H1 (cell line): Measurements from ENCODE around the gene RPLP2.

Experiments used
- BACH1 ChIP-seq: IDR thresholded peaks from 2 replicates; pipeline ENCODE4 v1.6.1; 2012; ENCODE audit warnings: low read length, improper control_type of control experiment
- BRCA1 ChIP-seq: IDR thresholded peaks from 2 replicates; pipeline ENCODE4 v1.6.1; 2012; ENCODE audit warnings: low read depth, low read length, improper control_type of control experiment
- CHD1 ChIP-seq: IDR thresholded peaks from 2 replicates; pipeline ENCODE4 v1.6.1; 2012; ENCODE audit warnings: low read depth, low read length, improper control_type of control experiment
- CHD2 ChIP-seq: IDR thresholded peaks from 2 replicates; pipeline ENCODE4 v1.6.1; 2012; ENCODE audit warnings: low read length, improper control_type of control experiment
- EP300 ChIP-seq, 2 experiments: IDR thresholded peaks; 1 replicate in 1 of 2; 2 replicates in 1 of 2; pipeline ENCODE4 v1.6.1; 2011 to 2012; ENCODE audit warnings: low read depth in 2 of 2, low read length in 2 of 2, mild to moderate bottlenecking in 2 of 2, borderline replicate concordance in 1 of 2, inconsistent platforms in 1 of 2, moderate library complexity in 1 of 2
- EZH2 ChIP-seq: fragments of 200-600 bp; sonication (generic); IDR thresholded peaks from 2 replicates; pipeline ENCODE4 v1.7.1; 2012; ENCODE audit warnings: low read depth, mild to moderate bottlenecking, moderate library complexity, low read length, inconsistent platforms; ENCODE audit not compliant: severe bottlenecking
- KDM1A ChIP-seq: fragments of 200-600, 300-600 bp; sonication (generic); IDR thresholded peaks from 2 replicates; pipeline ENCODE4 v1.7.1; 2016; ENCODE audit warnings: mild to moderate bottlenecking, low read length, borderline replicate concordance
- KDM5A ChIP-seq: fragments of 200-600 bp; IDR thresholded peaks from 2 replicates; pipeline ENCODE4 v1.7.1; 2012; ENCODE audit warnings: mild to moderate bottlenecking, low read length, inconsistent platforms, mixed read lengths
- NANOG ChIP-seq: IDR thresholded peaks from 2 replicates; pipeline ENCODE4 v1.6.1; 2011; ENCODE audit warnings: low read length, low read depth, mild to moderate bottlenecking, inconsistent platforms; ENCODE audit not compliant: insufficient read depth, poor library complexity, severe bottlenecking
- NRF1 ChIP-seq: IDR thresholded peaks from 2 replicates; pipeline ENCODE4 v1.6.1; 2011; ENCODE audit warnings: mild to moderate bottlenecking, low read depth, low read length, improper control_type of control experiment
- POLR2A ChIP-seq, 2 experiments: IDR thresholded peaks; 1 replicate in 1 of 2; 2 replicates in 1 of 2; pipeline ENCODE4 v1.6.1; 2011; ENCODE audit warnings: low read depth in 2 of 2, low read length in 2 of 2, mild to moderate bottlenecking in 2 of 2; ENCODE audit errors: control extremely low read depth in 1 of 2
- RAD21 ChIP-seq, 2 experiments: IDR thresholded peaks in 1 of 2; conservative IDR thresholded peaks in 1 of 2; 2 replicates each; pipeline ENCODE4 v1.6.1; 2011; ENCODE audit warnings: low read depth in 2 of 2, low read length in 2 of 2, improper control_type of control experiment in 1 of 2, inconsistent platforms in 1 of 2, mild to moderate bottlenecking in 1 of 2, moderate library complexity in 1 of 2
- YY1 ChIP-seq: IDR thresholded peaks from 2 replicates; pipeline ENCODE4 v1.6.1; 2011; ENCODE audit warnings: low read depth, mild to moderate bottlenecking, low read length
- TF ChIP-seq, protein P1 (sequence below), 3 experiments: IDR thresholded peaks; 1 replicate in 2 of 3; 2 replicates in 1 of 3; pipeline versions ENCODE4 v1.5.1 to v1.6.1; 2011; ENCODE audit warnings: low read length in 3 of 3, mild to moderate bottlenecking in 3 of 3, inconsistent platforms in 2 of 3, low read depth in 1 of 3, moderate library complexity in 1 of 3; ENCODE audit not compliant: insufficient read depth in 1 of 3; ENCODE audit errors: control extremely low read depth in 1 of 3

DNA sequence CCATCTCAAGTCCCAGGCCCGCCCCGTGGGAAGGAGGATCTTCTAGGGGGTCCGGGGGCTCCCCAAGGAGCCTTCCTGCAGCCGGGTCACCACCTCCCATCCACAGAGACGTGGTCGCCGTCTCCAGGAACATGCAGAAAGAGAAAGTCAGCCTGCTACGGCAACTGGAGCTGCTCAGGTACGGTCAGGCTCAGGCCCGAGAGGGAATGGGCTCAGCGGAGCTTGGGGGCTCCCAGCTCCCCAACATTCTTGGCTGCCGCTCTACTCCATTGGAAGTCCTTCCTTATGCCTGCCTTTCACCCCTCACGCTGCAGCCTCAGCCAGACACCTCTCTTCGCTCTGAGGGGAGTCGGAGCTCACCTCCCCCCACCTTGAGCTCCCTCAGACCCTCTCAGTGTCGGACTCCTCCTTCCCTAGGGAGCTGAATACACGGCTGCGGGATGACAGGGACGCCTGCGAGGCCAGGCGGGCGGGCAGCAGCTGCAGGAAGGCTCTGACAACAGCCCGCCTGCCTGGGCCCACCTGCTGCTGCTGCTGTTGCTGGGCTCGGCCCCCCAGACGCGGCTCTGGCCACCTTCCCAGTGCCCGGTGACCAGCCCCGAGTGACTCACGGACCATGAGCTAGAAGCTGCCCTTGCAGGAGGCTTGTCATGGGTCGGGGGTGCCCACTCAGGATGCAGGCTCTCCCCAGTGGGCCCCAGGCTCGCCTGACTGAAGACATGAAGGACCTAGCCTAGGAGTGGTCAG, 21.5 kb downstream of the RPLP2 start:
- TF ChIP-seq CHD2 (no peak), YY1 (no peak), EZH2 (no peak), EP300 (IDR thresholded peaks at IDR 0.05; ENCODE audit: borderline replicate concordance in 1 of 2, low read depth in 2 of 2, low read length in 2 of 2) (no peak), POLR2A (IDR thresholded peaks at IDR 0.05; ENCODE audit: control extremely low read depth in 1 of 2, low read depth in 2 of 2, low read length in 2 of 2) (no peak), NRF1 (no peak), CHD1 (no peak), KDM5A (no peak), NANOG (no peak), KDM1A (no peak), RAD21 (IDR thresholded peaks at IDR 0.05 in 1 of 2, conservative IDR thresholded peaks at IDR 0.05 in 1 of 2; ENCODE audit: low read depth in 2 of 2, low read length in 2 of 2) (no peak), BACH1 (no peak), BRCA1 (no peak)
- TF ChIP-seq, protein P1, sequence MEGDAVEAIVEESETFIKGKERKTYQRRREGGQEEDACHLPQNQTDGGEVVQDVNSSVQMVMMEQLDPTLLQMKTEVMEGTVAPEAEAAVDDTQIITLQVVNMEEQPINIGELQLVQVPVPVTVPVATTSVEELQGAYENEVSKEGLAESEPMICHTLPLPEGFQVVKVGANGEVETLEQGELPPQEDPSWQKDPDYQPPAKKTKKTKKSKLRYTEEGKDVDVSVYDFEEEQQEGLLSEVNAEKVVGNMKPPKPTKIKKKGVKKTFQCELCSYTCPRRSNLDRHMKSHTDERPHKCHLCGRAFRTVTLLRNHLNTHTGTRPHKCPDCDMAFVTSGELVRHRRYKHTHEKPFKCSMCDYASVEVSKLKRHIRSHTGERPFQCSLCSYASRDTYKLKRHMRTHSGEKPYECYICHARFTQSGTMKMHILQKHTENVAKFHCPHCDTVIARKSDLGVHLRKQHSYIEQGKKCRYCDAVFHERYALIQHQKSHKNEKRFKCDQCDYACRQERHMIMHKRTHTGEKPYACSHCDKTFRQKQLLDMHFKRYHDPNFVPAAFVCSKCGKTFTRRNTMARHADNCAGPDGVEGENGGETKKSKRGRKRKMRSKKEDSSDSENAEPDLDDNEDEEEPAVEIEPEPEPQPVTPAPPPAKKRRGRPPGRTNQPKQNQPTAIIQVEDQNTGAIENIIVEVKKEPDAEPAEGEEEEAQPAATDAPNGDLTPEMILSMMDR (IDR thresholded peaks at IDR 0.05; ENCODE audit: control extremely low read depth in 1 of 3, insufficient read depth in 1 of 3, low read depth in 1 of 3, low read length in 3 of 3), result no peak
